Psoas muscle (tissue), 8 donors: ENCODE data around the gene PROP1. TPM values are rescaled to one million over a fixed set of nuclear protein-coding genes. Genes with fewer than 3 reads are reported as not detected.

ENCODE experiments used
- ATAC-seq, 4 donors: fragments of 200-7000 bp; cut with Tn5 transposase; one replicate each; pipeline ENCODE4 v1.9.1; 2020; ENCODE audit warnings: moderate library complexity in 3 of 4, mild to moderate bottlenecking in 2 of 4
- DNase-seq, 2 donors: peaks; one replicate each; pipeline ENCODE4 v3.0.0-alpha.2; 2020
- H3K27ac ChIP-seq: fragments of 200-600 bp; one replicate; pipeline ENCODE4 v1.8.0; 2022
- H3K27me3 ChIP-seq, 3 donors: fragments of 200-600 bp in 1 of 3; one replicate each; pipeline versions ENCODE4 v1.6.1 to v1.8.0; 2013 to 2022; ENCODE audit warnings: low read length in 2 of 3, mild to moderate bottlenecking in 2 of 3, moderate library complexity in 1 of 3; ENCODE audit not compliant: insufficient read depth in 3 of 3
- H3K36me3 ChIP-seq, 2 donors: fragments of 200-600 bp in 1 of 2; one replicate each; pipeline versions ENCODE4 v1.6.1 to v1.8.0; 2013 to 2022; ENCODE audit warnings: low read depth in 1 of 2, mild to moderate bottlenecking in 1 of 2, moderate library complexity in 1 of 2; ENCODE audit not compliant: insufficient read depth in 1 of 2
- H3K4me1 ChIP-seq: fragments of 200-600 bp; one replicate; pipeline ENCODE4 v1.8.0; 2022
- H3K4me3 ChIP-seq: fragments of 200-600 bp; one replicate; pipeline ENCODE4 v1.8.0; 2022; ENCODE audit warnings: mild to moderate bottlenecking
- H3K9me3 ChIP-seq: fragments of 200-600 bp; one replicate; pipeline ENCODE4 v1.8.0; 2022
- CTCF ChIP-seq: fragments of 200-600 bp; IDR thresholded peaks from one replicate; pipeline ENCODE4 v1.8.0; 2022; ENCODE audit warnings: antibody characterized with exemption
- WGBS, 3 donors: extraction: QIAGEN DNeasy Blood & Tissue Kit; methylation state at CpG; one replicate each; pipeline versions ENCODE4 v1.1.6 to v1.1.7; 2013; 5-methylcytosine and 5-hydroxymethylcytosine counted together
- intact Hi-C, 2 donors: fragments of 100-400 bp; cut with DNase I; formaldehyde crosslinking; loops; one replicate each; pipeline versions ENCODE4 v1.11.0 to v1.14.2; 2022
- polyA plus RNA-seq, 3 donors: library from polyadenylated mRNA; stranded (reverse); fragments of 200-250 nt; gene quantifications; one replicate each; pipeline ENCODE4 v1.2.3, GENCODE V29; 2013
- total RNA-seq, 4 donors: library from RNA; stranded (reverse); fragmentation: NEBNext Ultra II Directional in 2 of 4; extraction: Animal tissue kit (Norgen Biotek cat#: 25700) in 2 of 4; gene quantifications; one replicate each; pipeline versions ENCODE4 v1.2.1 to v1.2.4, GENCODE V29; 2021 to 2023
- donor health status: healthy with polysubstance abuse.
- donor health status: DM: no; HTN: no; CAD: no; lungs with moderate emphysema.
- donor health status: Bipolar disorder and iron deficiency.
- donor health status: healthy.
- donor health status: DM: yes; HTN: yes; CAD: no.
- donor health status: DM: no; HTN: no; CAD: no.
- donor health status: DM: no; HTN: no; CAD: no.
- donor health status: DM: yes; HTN: yes; CAD: no.

Gene PROP1
- total and polyA plus RNA-seq, 7 donors = not detected

- H3K9me3 ChIP-seq = no peaks in the 10 kb centered on the region
- H3K4me3 ChIP-seq = no peak overlapping the region
- DNase-seq = no peak
- H3K27me3 ChIP-seq = peaks cover 0 to 18% (median 5%) of the 10 kb centered on the region in 3 donors
- no peak for TF ChIP-seq CTCF
- no peak overlapping the region for H3K27ac ChIP-seq
- intact Hi-C loops = no loop called here
- 79 to 85% (median 84%) methylated on average over 12 to 19 of the region's 19 CpGs for WGBS, 3 donors
- no peak for ATAC-seq
- no peaks in the 10 kb centered on the region for H3K36me3 ChIP-seq
- no peaks in the 10 kb centered on the region for H3K4me1 ChIP-seq
Measured at GRCh38 chr5:177994063-177994462, 2.0 kb downstream of the PROP1 start.

DNA sequence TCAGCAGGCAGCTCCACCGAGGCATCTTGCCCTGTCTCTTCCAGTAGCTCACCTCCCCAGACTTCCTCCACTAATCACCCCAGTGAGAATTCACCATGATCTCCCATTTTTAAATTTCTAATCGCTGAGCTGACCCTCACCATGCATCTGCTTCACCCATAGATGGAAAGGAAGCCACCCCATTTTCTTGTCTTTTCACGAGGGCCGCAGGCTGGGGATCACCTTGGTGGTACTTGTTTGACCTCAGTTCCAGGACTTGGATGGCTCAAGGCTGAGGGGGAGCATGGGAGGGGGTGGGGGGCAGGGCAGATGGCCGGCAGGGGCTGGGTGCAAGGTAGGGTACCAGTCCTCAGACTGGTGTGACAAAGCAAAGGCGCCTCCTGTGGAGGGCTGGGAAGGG is 3.6 kb downstream of the PROP1 start:
- no peaks in the 10 kb centered on the region for H3K4me1 ChIP-seq
- H3K27me3 ChIP-seq = peaks cover 0 to 24% (median 2%) of the 10 kb centered on the region in 3 donors
- 78 to 89% (median 80%) methylated on average over 6 of the region's 6 CpGs for WGBS, 3 donors

DNA sequence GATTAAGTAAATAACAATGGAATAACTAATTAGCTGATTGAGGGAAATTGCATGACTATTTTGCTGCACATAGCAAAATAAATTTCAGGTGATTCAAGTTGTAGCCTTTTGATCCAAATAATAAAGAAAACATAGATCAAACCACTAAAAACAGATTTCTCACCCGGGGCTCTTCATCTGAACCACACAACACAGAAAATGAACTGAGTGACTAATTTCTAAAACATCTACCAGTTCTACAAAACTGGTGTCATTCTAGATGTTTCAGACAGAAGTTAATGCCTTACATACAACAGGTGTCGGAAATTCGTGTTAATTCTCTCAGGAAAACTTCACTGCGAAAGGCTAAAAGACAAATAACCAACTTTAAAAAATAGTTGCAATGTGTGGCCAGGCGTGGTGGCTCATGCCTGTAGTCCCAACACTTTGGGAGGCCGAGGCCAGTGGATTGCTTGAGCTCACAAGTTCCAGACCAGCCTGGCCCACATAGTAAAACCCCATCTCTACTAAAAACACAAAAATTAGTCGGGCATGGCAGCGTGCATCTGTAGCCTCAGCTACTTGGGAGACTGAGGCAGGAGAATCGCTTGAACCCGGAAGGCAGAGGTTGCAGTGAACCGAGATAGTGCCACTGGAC is 6.9 kb downstream of the PROP1 start:
- intact Hi-C loops = no loop called here
- DNase-seq (no peak), ATAC-seq (no peak)
- H3K9me3 ChIP-seq = no peaks in the 10 kb centered on the region
- no peak overlapping the region for H3K27ac ChIP-seq
- no peak for TF ChIP-seq CTCF
- 82 to 87% (median 82%) methylated on average over 11 of the region's 11 CpGs for WGBS, 3 donors
- H3K27me3 ChIP-seq = peaks cover 5 to 43% (median 5%) of the 10 kb centered on the region in 3 donors
- H3K4me3 ChIP-seq = no peak overlapping the region
- no peaks in the 10 kb centered on the region for H3K36me3 ChIP-seq
- no peaks in the 10 kb centered on the region for H3K4me1 ChIP-seq

More for the DNA sequence above, 3.6 kb downstream of the PROP1 start:
- intact Hi-C loops = no loop called here
- ATAC-seq (no peak), DNase-seq (no peak)
- no peak overlapping the region for H3K4me3 ChIP-seq
- H3K9me3 ChIP-seq = no peaks in the 10 kb centered on the region
- TF ChIP-seq CTCF = no peak
- H3K36me3 ChIP-seq = no peaks in the 10 kb centered on the region
- H3K27ac ChIP-seq = no peak overlapping the region

GRCh38 chr5:177987326-177987725 is 8.7 kb downstream of the PROP1 start:
- no peaks in the 10 kb centered on the region for H3K4me1 ChIP-seq
- no peak overlapping the region for H3K27ac ChIP-seq
- no peak for ATAC-seq
- H3K4me3 ChIP-seq = no peak overlapping the region
- H3K27me3 ChIP-seq = peaks cover 7 to 61% (median 15%) of the 10 kb centered on the region in 3 donors
- TF ChIP-seq CTCF = no peak
- WGBS, 3 donors = 68 to 75% (median 74%) methylated on average over 9 of the region's 9 CpGs
- H3K9me3 ChIP-seq = no peaks in the 10 kb centered on the region
- intact Hi-C loops = no loop called here
- no peaks in the 10 kb centered on the region for H3K36me3 ChIP-seq
- DNase-seq = no peak
